ENCODE measurements around the gene GBP3.
"Not testable (repeated sequence)": the region's sequence is repeated elsewhere in the genome, so short reads cannot be mapped to it uniquely, and the experiment has no call there.

GBP3 gene

GRCh38 chr1:88979054-88979748 lies 43.5 kb downstream of the GBP3 start:
- 80% methylated on average over 1 of the region's 2 CpGs; no CpG with 5 or more reads in 1 of the 2 experiments for WGBS, 2 experiments (ENCODE audit: insufficient coverage in 2 of 2)
- Histone ChIP-seq H3K27ac (ENCODE audit: low read depth, low read length, severe bottlenecking) (no peak overlapping the region), H3K9me3 (ENCODE audit: control insufficient read depth, low read length) (no peaks in the 10 kb centered on the region), H3K36me3 (ENCODE audit: control insufficient read depth, insufficient read depth, low read length) (peaks cover 39% of the 10 kb centered on the region), H3K4me3 (ENCODE audit: extremely low read depth, insufficient read depth, low read length, poor library complexity, severe bottlenecking) (no peak overlapping the region), H3K4me1 (ENCODE audit: control insufficient read depth, insufficient read depth, low read length, poor library complexity, severe bottlenecking) (no peaks in the 10 kb centered on the region)

- H3K4me3 ChIP-seq (ENCODE audit: extremely low read depth, insufficient read depth, low read length, poor library complexity, severe bottlenecking) = no peak overlapping the region
- H3K4me1 ChIP-seq (ENCODE audit: control insufficient read depth, insufficient read depth, low read length, poor library complexity, severe bottlenecking) = peaks cover 4% of the 10 kb centered on the region
- WGBS, 2 experiments (ENCODE audit: insufficient coverage in 2 of 2) = 92 to 97% methylated on average over 2 to 4 of the region's 5 CpGs
- H3K36me3 ChIP-seq (ENCODE audit: control insufficient read depth, insufficient read depth, low read length) = peaks cover 24% of the 10 kb centered on the region
- H3K27ac ChIP-seq (ENCODE audit: low read depth, low read length, severe bottlenecking) = no peak overlapping the region
- no peaks in the 10 kb centered on the region for H3K9me3 ChIP-seq (ENCODE audit: control insufficient read depth, low read length)
Measured at GRCh38 chr1:88976235-88976634, 46.4 kb downstream of the GBP3 start.

- H3K36me3 ChIP-seq (ENCODE audit: control insufficient read depth, insufficient read depth, low read length) = peaks cover 21% of the 10 kb centered on the region
- 82 to 94% methylated on average over 10 to 13 of the region's 13 CpGs for WGBS, 2 experiments (ENCODE audit: insufficient coverage in 2 of 2)
- not testable (repeated sequence) for H3K27ac ChIP-seq (ENCODE audit: low read depth, low read length, severe bottlenecking); H3K9me3 ChIP-seq (ENCODE audit: control insufficient read depth, low read length); H3K4me1 ChIP-seq (ENCODE audit: control insufficient read depth, insufficient read depth, low read length, poor library complexity, severe bottlenecking); H3K4me3 ChIP-seq (ENCODE audit: extremely low read depth, insufficient read depth, low read length, poor library complexity, severe bottlenecking)
Measured at GRCh38 chr1:88974616-88975172, 48.0 kb downstream of the GBP3 start.

GRCh38 chr1:88973520-88974137 lies 49.0 kb downstream of the GBP3 start:
- Histone ChIP-seq H3K27ac (ENCODE audit: low read depth, low read length, severe bottlenecking) (no peak overlapping the region), H3K9me3 (ENCODE audit: control insufficient read depth, low read length) (no peaks in the 10 kb centered on the region), H3K4me1 (ENCODE audit: control insufficient read depth, insufficient read depth, low read length, poor library complexity, severe bottlenecking) (peaks cover 4% of the 10 kb centered on the region), H3K4me3 (ENCODE audit: extremely low read depth, insufficient read depth, low read length, poor library complexity, severe bottlenecking) (no peak overlapping the region), H3K36me3 (ENCODE audit: control insufficient read depth, insufficient read depth, low read length) (peaks cover 20% of the 10 kb centered on the region)
- WGBS, 2 experiments (ENCODE audit: insufficient coverage in 2 of 2) = 100% methylated on average over 1 of the region's 2 CpGs; no CpG with 5 or more reads in 1 of the 2 experiments

GRCh38 chr1:88961647-88962275 lies 60.9 kb downstream of the GBP3 start:
- H3K4me3 ChIP-seq (ENCODE audit: extremely low read depth, insufficient read depth, low read length, poor library complexity, severe bottlenecking) = no peak overlapping the region
- no peaks in the 10 kb centered on the region for H3K9me3 ChIP-seq (ENCODE audit: control insufficient read depth, low read length)
- no peaks in the 10 kb centered on the region for H3K4me1 ChIP-seq (ENCODE audit: control insufficient read depth, insufficient read depth, low read length, poor library complexity, severe bottlenecking)
- H3K27ac ChIP-seq (ENCODE audit: low read depth, low read length, severe bottlenecking) = no peak overlapping the region
- H3K36me3 ChIP-seq (ENCODE audit: control insufficient read depth, insufficient read depth, low read length) = peaks cover 52% of the 10 kb centered on the region

DNA sequence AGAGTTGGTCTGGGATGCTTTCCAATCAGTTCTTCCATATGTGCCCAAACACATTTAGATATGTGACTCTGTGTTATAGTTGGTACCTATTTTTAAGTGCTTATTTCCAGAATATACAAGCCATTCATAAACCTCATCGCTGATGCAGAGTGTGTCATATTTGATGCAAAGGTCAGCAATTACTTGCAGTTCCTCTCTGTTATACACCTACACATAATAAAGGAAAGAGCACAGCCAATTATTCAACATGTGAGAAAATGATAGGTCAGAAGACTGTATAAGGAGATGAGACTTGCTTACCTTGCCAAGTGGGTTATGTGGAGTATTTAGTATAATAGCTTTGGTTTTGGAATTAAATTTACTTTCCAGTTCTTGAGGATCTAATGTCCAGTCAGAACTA lies 61.6 kb downstream of the GBP3 start:
- H3K4me1 ChIP-seq (ENCODE audit: control insufficient read depth, insufficient read depth, low read length, poor library complexity, severe bottlenecking) = no peaks in the 10 kb centered on the region
- no peak overlapping the region for H3K27ac ChIP-seq (ENCODE audit: low read depth, low read length, severe bottlenecking)
- H3K36me3 ChIP-seq (ENCODE audit: control insufficient read depth, insufficient read depth, low read length) = peaks cover 52% of the 10 kb centered on the region
- no CpG with 5 or more reads among the region's 1 CpG for WGBS, 2 experiments (ENCODE audit: insufficient coverage in 2 of 2)
- H3K4me3 ChIP-seq (ENCODE audit: extremely low read depth, insufficient read depth, low read length, poor library complexity, severe bottlenecking) = no peak overlapping the region
- H3K9me3 ChIP-seq (ENCODE audit: control insufficient read depth, low read length) = no peaks in the 10 kb centered on the region
